ENCODE results near the gene MCTP1. TPM values are rescaled to one million over a fixed set of nuclear protein-coding genes. Genes with fewer than 3 reads are reported as not detected.

The MCTP1 gene
- total and polyA plus RNA-seq, 2 of the 13 experiments (the other 11 are each of a cell fraction or from before 2014, with no cell fraction given) = 0.15 to 0.48 TPM

DNA sequence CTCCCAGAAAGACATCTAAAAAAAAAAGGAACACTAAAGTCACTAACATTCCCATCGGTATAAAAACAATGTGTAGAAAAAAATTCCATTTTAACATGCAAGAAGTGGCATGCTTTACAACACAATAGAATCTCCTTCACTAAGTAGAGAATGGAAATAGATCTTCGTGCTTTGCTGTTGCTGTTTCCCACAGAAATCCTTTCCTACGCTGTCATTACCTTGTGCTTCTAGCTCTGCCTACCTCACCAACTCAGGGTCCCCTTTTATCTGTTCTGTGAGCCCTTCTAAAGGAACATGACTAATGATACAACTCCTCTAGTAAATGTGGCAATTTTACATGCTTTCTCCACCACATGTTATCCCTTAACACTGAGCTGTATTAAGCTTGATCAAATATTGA lies 202.9 kb downstream of the MCTP1 start:
- intact Hi-C loops (cut with micrococcal nuclease; ENCODE audit: unreplicated experiment) = no loop called here
- Histone ChIP-seq H3K79me2 (ENCODE audit: insufficient read depth, low read length) (no peaks in the 10 kb centered on the region), H2AFZ (ENCODE audit: low read length) (no peak overlapping the region), H3K9me3 (ENCODE audit: low read length) (no peaks in the 10 kb centered on the region), H3K27me3 (ENCODE audit: control insufficient read depth in 1 of 2, insufficient read depth in 2 of 2, low read length in 2 of 2) (no peaks in the 10 kb centered on the region), H3K4me3 (replicated peaks in 1 of 3; ENCODE audit: insufficient read depth in 1 of 3, low read depth in 2 of 3, low read length in 3 of 3) (no peak overlapping the region), H3K27ac (ENCODE audit: extremely low read length, insufficient read depth, low read length) (no peak overlapping the region), H3K36me3 (replicated peaks in 1 of 2; ENCODE audit: control insufficient read depth in 1 of 2, insufficient read depth in 2 of 2, low read length in 2 of 2) (no peaks in the 10 kb centered on the region), H3K4me1 (ENCODE audit: insufficient read depth, low read length) (no peaks in the 10 kb centered on the region), H3K9ac (ENCODE audit: insufficient read depth, low read depth, low read length) (no peak overlapping the region), H4K20me1 (ENCODE audit: insufficient read depth, low read length) (no peaks in the 10 kb centered on the region), H3K4me2 (ENCODE audit: low read depth, low read length) (no peak overlapping the region)
- 36% methylated on average over 3 of the region's 3 CpGs for WGBS (ENCODE audit: low lambda C conversion rate)
- ATAC-seq (no peak), DNase-seq (ENCODE audit: low spot score) (no peak), FAIRE-seq (no peak)
- in situ Hi-C loops (cut with HindIII; ENCODE audit: extremely low pct_ligation_motif_present, low pct_unique_long_range_greater_than_20kb) = no loop called here
- ChIA-PET CTCF (ENCODE audit: low intra/inter-chr PET ratio, low total read pairs) (no interaction called here), POLR2A (no interaction called here)
- TF ChIP-seq, protein P1, sequence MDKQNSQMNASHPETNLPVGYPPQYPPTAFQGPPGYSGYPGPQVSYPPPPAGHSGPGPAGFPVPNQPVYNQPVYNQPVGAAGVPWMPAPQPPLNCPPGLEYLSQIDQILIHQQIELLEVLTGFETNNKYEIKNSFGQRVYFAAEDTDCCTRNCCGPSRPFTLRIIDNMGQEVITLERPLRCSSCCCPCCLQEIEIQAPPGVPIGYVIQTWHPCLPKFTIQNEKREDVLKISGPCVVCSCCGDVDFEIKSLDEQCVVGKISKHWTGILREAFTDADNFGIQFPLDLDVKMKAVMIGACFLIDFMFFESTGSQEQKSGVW (CRISPR knock-in tag; IDR thresholded peaks at IDR 0.05; ENCODE audit: borderline replicate concordance) = no peak
- TF ChIP-seq ZNF530 (CRISPR knock-in tag; IDR thresholded peaks at IDR 0.05; ENCODE audit: low read depth) (no peak), ARNT2 (CRISPR knock-in tag; IDR thresholded peaks at IDR 0.05; ENCODE audit: low read depth) (no peak), TEAD3 (CRISPR knock-in tag; optimal IDR thresholded peaks at IDR 0.05; ENCODE audit: borderline replicate concordance) (no peak), NFE2L1 (CRISPR knock-in tag; IDR thresholded peaks at IDR 0.05; ENCODE audit: borderline replicate concordance) (no peak), ZNF337 (CRISPR knock-in tag; IDR thresholded peaks at IDR 0.05; ENCODE audit: borderline replicate concordance, low read depth) (no peak), ZNF615 (CRISPR knock-in tag; IDR thresholded peaks at IDR 0.05; ENCODE audit: borderline replicate concordance) (no peak)
- BruUV-seq (replicated peaks) = no TSS peak

DNA sequence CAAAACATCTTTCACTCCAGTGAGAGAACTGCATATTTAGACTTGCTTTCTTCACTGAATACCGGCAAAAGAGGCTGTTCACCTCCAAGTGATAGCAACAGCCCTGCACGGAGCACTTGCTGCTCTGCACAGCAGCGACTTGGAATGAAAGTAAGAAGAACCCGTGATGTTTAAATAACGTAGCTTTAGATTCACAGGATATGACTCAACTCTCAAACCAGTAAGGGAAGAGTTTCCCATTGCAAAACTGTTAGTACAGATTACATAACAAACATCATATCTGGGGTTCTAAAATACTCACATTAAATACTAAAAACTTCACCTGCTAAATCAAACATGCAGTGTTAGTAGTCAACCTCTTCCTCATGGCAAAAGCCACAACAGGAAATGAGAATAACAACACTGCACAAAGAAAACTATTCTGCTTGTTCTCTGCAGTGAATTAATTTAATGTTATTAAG lies 203.4 kb downstream of the MCTP1 start:
- intact Hi-C loops (cut with micrococcal nuclease; ENCODE audit: unreplicated experiment) = no loop called here
- H2AFZ ChIP-seq (ENCODE audit: low read length) = no peak overlapping the region
- 2% methylated on average over 5 of the region's 5 CpGs for WGBS (ENCODE audit: low lambda C conversion rate)
- H3K9me3 ChIP-seq (ENCODE audit: low read length) = no peaks in the 10 kb centered on the region
- ChIA-PET CTCF (ENCODE audit: low intra/inter-chr PET ratio, low total read pairs) (no interaction called here), POLR2A (no interaction called here)
- H4K20me1 ChIP-seq (ENCODE audit: insufficient read depth, low read length) = no peaks in the 10 kb centered on the region
- no peaks in the 10 kb centered on the region for H3K27me3 ChIP-seq (ENCODE audit: control insufficient read depth in 1 of 2, insufficient read depth in 2 of 2, low read length in 2 of 2)
- no peak for FAIRE-seq
- no peaks in the 10 kb centered on the region for H3K79me2 ChIP-seq (ENCODE audit: insufficient read depth, low read length)
- H3K9ac ChIP-seq (ENCODE audit: insufficient read depth, low read depth, low read length) = no peak overlapping the region
- H3K4me2 ChIP-seq (ENCODE audit: low read depth, low read length) = no peak overlapping the region
- no peak overlapping the region for H3K27ac ChIP-seq (ENCODE audit: extremely low read length, insufficient read depth, low read length)
- no peaks in the 10 kb centered on the region for H3K4me1 ChIP-seq (ENCODE audit: insufficient read depth, low read length)
- TF ChIP-seq FOSL2 (CRISPR knock-in tag; IDR thresholded peaks at IDR 0.05) (0 out of 2 replicates have a peak, but pooled peaks have one; percentile 12), ETV5 (CRISPR knock-in tag; IDR thresholded peaks at IDR 0.05; ENCODE audit: borderline replicate concordance) (no peak)
- TF ChIP-seq, protein P2, sequence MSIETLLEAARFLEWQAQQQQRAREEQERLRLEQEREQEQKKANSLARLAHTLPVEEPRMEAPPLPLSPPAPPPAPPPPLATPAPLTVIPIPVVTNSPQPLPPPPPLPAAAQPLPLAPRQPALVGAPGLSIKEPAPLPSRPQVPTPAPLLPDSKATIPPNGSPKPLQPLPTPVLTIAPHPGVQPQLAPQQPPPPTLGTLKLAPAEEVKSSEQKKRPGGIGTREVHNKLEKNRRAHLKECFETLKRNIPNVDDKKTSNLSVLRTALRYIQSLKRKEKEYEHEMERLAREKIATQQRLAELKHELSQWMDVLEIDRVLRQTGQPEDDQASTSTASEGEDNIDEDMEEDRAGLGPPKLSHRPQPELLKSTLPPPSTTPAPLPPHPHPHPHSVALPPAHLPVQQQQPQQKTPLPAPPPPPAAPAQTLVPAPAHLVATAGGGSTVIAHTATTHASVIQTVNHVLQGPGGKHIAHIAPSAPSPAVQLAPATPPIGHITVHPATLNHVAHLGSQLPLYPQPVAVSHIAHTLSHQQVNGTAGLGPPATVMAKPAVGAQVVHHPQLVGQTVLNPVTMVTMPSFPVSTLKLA (IDR thresholded peaks at IDR 0.05) = no peak
- no TSS peak for BruUV-seq (replicated peaks)
- in situ Hi-C loops (cut with HindIII; ENCODE audit: extremely low pct_ligation_motif_present, low pct_unique_long_range_greater_than_20kb) = no loop called here
- peak; percentile 9 for DNase-seq (ENCODE audit: low spot score)
- no peak for ATAC-seq
- H3K4me3 ChIP-seq (replicated peaks in 1 of 3; ENCODE audit: insufficient read depth in 1 of 3, low read depth in 2 of 3, low read length in 3 of 3) = no peak overlapping the region
- H3K36me3 ChIP-seq (replicated peaks in 1 of 2; ENCODE audit: control insufficient read depth in 1 of 2, insufficient read depth in 2 of 2, low read length in 2 of 2) = no peaks in the 10 kb centered on the region
